Fibroblast of the aortic adventitia (primary cell): ENCODE measurements around the gene ARHGAP25. TPM values are rescaled to one million over a fixed set of nuclear protein-coding genes. Genes with fewer than 3 reads are reported as not detected.

Source experiments
- DNase-seq: peaks from one replicate; pipeline ENCODE4 v3.0.0-alpha.2; 2010; ENCODE audit warnings: low read depth
- H3K4me3 ChIP-seq: 2 replicates; pipeline ENCODE4 v1.5.1; 2011; ENCODE audit warnings: low read depth, mild to moderate bottlenecking, control low read depth, low read length, moderate library complexity
- CTCF ChIP-seq: IDR thresholded peaks from 2 replicates; pipeline ENCODE4 v1.5.1; 2011; ENCODE audit warnings: mild to moderate bottlenecking, low read length, control low read depth, inconsistent platforms; ENCODE audit not compliant: insufficient read depth
- total RNA-seq: library from RNA; depleted of rRNA; stranded (reverse); fragments of >200 nt; gene quantifications from 2 replicates; pipeline ENCODE4 v1.2.3, GENCODE V29; 2012; ENCODE audit warnings: low replicate concordance

The ARHGAP25 gene
- total RNA-seq, 1 donor, result 0.36 TPM

- no peak for DNase-seq
- TF ChIP-seq CTCF, result no peak
- no peak overlapping the region for H3K4me3 ChIP-seq
Measured at GRCh38 chr2:68693951-68694350, 40.7 kb upstream of the ARHGAP25 start.

GRCh38 chr2:68695971-68696370 lies 38.6 kb upstream of the ARHGAP25 start:
- no peak for TF ChIP-seq CTCF
- DNase-seq, result no peak
- H3K4me3 ChIP-seq, result no peak overlapping the region

- H3K4me3 ChIP-seq, result no peak overlapping the region
- no peak for DNase-seq
- no peak for TF ChIP-seq CTCF
Measured at GRCh38 chr2:68696554-68696953, 38.1 kb upstream of the ARHGAP25 start.

- no peak for DNase-seq
- H3K4me3 ChIP-seq, result no peak overlapping the region
- no peak for TF ChIP-seq CTCF
Measured at GRCh38 chr2:68698567-68699377, 35.8 kb upstream of the ARHGAP25 start.

GRCh38 chr2:68700560-68700959 lies 34.1 kb upstream of the ARHGAP25 start:
- no peak for TF ChIP-seq CTCF
- no peak overlapping the region for H3K4me3 ChIP-seq
- DNase-seq, result no peak

- DNase-seq, result no peak
- TF ChIP-seq CTCF, result no peak
- no peak overlapping the region for H3K4me3 ChIP-seq
Measured at GRCh38 chr2:68706637-68707036, 28.0 kb upstream of the ARHGAP25 start.

- H3K4me3 ChIP-seq, result no peak overlapping the region
- TF ChIP-seq CTCF, result no peak
- no peak for DNase-seq
Measured at GRCh38 chr2:68708629-68709028, 26.0 kb upstream of the ARHGAP25 start.
